Right kidney (tissue), 1 donor: ENCODE data around the gene EPB41L2.

Experiments used
- DNase-seq: peaks from one replicate; pipeline ENCODE4 v3.0.0-alpha.2; 2016

The EPB41L2 gene

DNA sequence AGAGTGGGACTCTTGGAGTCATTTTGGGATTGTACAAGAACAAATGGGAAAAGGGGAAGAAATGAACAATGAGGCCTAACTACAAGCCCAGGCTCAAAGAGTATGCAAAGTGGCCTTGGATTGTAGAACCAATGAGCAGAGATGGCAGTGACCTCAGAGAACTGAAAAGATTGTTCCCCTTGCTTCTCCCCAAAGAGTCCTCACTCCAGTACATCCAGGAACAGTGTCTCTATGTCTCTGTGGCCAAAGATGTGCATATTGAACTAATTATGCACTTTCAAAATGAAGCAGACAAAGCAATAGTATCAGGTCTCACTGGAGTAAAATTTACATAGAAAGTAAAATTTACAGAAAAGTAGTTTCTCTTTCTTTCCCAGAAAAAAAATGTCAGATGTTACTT lies 154.9 kb downstream of the EPB41L2 start:
- DNase-seq = no peak

DNA sequence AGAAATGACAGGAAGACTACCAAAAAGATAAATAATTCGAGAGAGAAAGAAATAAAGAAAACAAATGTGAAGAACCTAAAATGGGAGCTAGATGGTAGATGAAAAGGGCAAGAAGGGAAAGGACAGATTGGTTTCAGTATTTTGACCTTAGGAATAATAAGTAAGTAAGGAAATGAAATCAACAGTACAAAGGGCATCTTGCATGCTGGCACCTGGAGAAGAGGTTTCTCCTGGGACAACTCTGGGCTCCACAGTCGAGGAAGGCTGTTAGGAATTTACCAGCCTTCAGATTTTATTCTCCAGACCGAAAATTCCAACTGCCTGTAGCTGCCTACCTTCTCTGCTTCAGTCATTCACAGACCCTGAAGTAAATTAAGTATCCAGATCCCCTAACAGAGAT lies 155.4 kb downstream of the EPB41L2 start:
- no peak for DNase-seq

DNA sequence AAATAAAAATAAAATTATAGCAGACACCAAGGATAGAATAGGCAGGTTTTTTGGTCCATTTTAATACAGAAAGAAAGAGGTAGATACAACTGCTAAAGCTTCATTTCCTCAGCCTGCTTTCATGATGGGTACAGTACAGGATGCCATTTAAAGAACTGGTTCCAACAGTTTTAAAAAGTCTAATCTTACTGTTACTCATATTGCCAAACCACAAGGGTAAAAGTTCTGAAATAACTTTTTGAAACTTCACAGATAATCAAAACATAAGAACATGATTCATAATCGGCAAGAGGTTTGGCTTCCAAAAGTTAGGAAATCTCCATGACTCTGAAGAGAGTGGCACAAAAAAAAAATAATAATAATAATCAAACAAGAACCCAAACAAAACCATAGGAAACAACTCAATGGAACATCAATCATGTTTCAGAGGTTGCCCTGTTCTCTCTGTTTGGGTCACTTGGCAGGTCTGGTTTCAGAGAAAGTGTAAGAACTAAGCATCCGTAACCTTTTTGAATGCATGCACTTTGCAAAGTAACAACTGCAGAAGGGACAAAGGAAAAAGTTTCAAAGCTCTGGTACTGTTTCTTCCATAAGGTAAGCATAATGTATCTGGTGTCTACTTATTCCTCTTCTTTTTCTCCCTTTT lies 156.2 kb downstream of the EPB41L2 start:
- DNase-seq = no peak

DNA sequence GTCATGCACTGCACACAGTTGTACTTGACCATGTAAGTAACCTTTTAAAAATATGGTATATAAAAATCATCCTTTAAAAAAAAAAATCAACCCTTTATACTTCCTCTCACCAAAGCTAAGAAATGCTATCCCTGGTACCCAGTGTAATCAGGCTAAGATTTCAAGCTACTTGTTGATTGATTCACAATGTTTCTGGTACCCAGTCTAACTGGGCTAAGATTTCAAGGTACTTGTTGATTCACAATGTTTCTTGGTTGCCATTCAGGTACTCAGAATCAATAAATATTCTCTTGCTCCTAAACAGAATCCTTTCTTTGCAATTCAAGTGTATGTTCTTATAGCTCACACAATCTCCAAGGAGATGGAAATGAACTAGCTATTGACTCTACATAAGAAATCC lies 159.4 kb downstream of the EPB41L2 start:
- DNase-seq = no peak

DNA sequence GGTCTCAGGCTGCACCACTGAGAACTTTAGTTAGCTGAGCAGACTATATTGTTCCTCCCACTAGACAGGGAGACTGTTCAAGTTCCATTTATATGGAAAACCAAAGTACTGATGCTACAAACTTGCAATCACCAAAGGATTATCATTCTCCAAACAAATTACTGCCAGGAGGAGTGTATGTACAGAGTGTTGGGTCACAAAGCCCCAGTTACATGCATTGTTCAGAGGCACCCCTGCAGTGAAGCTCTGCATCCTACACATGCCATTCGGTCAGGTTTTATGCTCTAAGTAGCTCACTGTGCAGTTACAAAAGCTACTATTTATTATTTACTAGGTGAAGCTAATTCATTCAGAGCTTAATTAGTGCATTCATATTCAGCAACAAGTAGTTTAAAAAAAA lies 160.0 kb downstream of the EPB41L2 start:
- DNase-seq = no peak

DNA sequence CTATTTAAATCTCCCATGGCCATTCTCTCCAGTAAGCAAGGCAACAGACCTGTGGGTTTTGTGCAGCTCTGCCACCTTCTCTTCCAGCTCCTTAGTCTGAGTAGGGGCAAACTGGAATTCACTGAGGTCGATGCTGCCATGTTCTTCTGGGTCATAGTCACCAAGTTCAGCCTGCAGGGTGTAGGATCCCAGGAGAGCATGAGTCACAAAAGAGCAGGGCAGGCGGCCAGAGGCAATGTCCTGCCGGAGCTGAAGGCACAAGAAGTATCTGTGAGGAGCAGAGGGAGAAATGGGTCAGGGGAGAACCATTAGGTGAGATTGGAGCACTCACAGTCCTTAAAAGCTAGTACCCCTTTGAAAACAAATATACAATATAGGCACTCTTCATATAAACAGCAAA lies 162.1 kb downstream of the EPB41L2 start:
- no peak for DNase-seq

DNA sequence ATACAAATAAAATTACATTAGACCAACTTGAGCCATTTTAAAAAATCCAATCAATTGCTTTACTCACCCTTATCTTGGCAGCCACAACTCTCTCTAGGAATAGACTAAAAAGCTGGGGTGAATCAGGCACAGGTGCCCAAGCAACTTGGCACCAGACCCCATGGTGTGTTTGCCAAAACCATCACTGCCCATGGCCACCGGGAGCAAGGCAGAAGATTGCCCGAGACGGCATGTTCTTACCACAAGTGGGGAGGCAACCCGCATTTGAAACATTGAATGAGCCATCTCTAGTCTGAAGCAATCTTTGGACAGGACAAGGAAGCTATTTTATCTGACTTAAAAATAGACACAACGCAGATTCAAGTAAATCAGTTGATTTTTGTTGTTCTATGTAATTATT lies 166.8 kb downstream of the EPB41L2 start:
- DNase-seq = no peak

DNA sequence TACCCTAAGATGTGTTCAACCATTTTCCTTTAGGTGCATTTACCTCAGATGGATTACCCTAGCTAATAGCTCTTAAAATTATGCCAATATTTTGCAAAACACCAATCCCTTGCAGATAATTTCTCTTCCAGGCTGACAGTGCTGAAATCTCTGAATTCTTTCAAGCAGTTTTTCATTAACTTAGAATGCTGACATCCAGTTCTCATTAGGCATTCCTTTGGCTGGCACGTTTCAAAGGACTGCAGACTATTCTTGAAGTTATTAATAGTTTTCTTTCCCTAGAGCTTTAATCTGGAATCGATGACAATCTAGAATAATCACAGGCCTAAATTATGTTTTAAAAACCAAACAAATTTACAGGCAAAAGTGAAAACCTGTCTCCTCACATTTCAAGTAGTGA lies 167.5 kb downstream of the EPB41L2 start:
- DNase-seq = no peak

DNA sequence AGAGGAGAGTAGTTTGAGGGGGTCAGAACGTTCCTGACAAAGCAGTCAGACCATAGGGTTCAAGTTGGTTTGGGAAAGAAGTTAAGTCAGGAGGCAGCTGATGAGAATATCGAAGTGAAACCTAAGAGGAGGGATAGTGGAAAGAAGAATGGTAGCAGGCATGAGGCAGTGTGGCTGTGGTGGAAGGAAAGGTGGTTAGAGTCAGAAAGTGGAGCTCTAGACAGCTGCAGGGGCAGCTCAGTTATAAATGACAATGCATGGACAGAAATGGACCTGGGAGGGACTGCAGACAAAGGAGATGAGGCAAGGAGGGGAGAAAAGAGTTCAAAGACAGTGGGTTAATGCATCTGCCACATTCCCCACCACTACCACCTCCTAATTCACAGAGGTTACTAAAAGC lies 169.3 kb downstream of the EPB41L2 start:
- DNase-seq = no peak

DNA sequence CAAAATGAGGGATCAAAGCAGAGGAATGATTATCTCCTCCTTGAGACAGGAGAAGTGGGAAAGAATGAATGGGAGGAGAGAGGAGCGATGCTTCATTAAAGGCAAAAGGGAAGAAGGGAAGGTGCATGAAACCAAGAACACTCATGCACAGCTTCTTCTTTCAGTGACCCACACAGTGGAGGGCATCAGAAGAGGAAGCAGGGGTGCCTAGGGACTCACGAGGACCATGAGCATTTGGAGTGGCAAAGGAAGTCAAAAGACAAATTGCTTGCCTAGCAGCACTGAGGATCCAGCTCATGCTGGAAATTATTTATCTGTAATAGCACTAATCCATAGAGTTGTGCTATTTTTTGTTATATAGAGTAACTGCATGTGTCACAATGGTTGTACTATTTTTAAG lies 169.8 kb downstream of the EPB41L2 start:
- DNase-seq = no peak

DNA sequence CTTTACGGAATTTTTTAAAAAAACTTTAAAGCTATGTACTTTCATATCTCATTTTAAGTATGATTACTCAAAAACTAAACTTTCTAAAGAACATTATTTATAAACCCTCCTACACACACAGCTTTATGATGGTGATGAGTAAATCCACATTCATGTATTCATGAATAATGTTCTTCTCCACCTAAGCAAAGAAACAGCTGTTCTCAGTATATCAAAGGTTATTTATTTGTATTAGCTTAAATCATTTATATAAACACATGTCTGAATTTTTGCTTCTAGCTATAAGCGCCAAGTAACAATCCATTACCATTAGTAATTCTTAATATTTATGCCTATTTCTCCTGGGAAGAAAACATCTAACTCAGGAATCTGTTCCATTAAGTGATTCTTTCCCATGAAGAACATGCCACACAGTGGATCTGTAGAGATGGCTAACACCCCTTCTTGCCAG lies 172.5 kb downstream of the EPB41L2 start:
- no peak for DNase-seq

DNA sequence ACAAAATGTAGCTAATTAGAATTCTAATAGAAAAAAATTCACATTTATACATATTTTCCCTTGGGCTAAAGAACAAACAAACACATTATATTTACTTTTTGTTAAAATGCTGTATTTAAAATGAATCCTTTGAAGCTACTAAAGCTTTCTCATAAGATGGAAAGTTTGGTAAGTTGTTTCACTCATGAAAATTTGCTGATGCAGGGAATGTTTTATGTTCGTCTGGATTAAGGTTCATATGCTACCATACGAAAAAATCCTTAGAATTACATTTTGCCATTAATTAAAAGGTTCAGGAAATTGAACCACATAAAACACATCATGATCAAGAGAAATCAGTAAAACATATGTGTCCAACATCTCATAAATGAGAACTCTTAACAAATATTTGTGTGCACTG lies 173.6 kb downstream of the EPB41L2 start:
- DNase-seq = no peak

DNA sequence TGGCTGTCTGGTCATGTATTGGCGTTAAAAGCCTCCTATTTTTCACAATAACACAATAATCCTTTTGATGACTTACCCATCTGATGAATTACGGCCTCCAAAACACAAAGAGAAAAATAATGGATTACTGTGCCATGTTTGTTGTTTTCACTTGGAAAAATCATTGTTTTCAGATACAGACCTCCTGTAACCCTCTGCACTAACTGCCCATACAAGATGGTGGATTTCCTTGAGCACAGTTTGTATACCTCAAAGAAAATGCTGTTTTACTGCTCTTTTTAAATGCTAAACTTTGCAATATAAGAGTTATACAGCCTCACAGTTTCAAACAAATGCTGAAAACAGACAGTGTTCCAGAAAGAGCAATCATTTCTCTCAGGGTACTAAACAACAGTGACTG lies 174.8 kb downstream of the EPB41L2 start:
- DNase-seq = no peak

DNA sequence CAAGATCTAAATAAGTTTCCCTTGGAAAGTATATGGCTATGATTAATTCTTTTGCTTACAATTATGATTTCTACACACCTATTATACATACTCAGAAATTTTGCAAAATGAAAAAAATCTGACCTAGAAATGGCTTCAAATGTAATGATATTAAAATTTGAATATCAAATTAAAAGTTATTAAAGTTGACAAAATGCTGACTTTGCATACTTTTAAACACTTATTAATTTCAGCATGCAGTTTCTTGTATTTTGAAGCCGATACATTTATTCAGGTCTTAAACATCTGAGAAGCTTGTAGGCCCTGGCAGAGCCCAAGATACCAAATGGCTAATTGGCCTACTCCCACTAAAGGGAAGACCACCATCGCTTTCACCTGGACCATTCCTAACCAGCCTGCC lies 176.1 kb downstream of the EPB41L2 start:
- DNase-seq = no peak

DNA sequence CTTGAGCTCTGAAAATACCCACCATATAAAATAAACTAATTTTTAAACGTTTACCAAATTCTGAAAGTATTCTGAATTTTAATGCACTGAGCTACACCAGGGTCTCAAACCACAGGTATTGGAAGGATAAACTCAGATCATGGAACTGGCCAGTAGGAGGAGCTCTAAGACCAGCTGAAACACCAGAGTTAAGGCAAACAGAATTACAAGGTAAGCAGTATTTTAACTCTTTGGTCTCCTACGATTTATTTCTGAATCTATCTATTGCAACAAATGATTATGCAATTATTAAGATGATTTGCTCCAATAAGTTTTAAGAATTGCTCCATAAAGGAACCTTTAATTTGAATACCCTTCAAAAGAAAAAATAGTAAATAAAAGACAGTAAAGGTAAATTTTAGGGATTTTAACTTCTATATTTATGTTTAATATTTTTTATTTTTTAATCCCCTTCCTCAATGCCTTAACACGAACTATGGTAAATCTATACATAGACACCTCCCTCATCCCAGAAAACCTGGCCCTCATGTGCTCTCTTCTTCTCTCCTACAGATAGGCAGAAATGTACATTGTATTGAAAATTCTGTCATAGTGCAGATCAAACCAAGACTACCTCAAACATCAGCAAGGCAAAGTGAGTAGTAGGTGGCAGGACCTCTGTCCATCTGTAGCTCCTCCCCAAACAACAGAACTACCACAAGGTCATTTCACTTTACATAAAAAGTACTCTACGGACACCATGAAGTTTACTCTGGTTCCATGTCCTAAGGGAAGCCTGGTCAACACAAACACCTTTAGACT lies 177.5 kb downstream of the EPB41L2 start:
- no peak for DNase-seq

DNA sequence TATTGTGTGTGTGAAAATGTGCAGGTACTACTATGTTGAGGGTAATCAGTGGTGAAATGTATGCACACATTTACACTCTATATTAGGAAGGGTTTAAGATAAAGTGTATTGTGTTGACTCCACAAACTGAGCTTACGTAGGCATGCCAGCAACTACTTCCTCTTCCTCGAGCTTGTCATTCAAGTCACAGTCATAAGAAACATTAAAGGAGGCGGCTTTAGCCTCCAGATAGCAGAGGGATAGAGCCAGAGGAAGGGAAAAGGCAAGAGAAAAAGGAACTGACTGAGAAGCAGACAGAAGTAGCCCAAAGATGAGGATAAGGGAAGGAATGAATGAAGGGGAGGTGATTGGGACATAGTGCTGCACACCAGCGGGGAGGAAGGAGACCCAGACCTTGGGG lies 180.7 kb downstream of the EPB41L2 start:
- DNase-seq = no peak

DNA sequence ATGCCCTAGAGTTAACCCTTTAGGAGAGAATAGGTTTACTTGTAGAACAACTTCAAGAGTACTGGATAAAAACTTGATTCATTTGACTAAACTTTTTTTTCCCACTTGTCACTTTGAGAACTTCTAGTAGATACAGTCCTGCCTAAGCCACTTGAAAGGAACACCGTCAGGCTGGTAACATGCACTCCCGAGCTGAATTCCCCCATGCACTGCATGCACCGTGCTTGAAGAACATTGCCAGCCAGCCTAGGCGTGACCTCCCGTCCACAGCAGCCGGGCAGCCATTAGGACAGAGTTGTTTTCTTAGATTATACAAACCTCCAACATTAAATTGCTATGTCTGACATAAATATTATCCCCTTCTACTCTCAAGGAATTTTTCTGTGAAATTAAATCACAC lies 183.2 kb downstream of the EPB41L2 start:
- no peak for DNase-seq

DNA sequence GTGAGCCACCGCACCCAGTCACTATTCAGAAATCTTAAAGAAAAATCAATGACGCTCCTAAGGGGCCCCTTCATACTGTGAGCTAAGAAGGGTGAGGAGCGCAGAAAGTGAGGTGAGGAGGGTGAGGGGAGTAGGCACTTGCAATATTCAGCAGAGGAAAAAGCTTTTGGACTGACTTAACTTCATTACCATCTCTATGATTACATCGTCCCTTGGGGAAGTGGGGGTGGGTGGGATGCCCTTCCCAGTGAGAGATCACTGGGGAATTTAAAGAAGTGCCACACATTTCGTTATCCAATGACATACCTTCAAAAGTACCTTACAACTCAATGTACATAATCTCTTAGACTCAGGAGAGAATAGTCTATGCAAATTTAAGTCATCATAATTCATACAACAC lies 189.3 kb downstream of the EPB41L2 start:
- DNase-seq = no peak

DNA sequence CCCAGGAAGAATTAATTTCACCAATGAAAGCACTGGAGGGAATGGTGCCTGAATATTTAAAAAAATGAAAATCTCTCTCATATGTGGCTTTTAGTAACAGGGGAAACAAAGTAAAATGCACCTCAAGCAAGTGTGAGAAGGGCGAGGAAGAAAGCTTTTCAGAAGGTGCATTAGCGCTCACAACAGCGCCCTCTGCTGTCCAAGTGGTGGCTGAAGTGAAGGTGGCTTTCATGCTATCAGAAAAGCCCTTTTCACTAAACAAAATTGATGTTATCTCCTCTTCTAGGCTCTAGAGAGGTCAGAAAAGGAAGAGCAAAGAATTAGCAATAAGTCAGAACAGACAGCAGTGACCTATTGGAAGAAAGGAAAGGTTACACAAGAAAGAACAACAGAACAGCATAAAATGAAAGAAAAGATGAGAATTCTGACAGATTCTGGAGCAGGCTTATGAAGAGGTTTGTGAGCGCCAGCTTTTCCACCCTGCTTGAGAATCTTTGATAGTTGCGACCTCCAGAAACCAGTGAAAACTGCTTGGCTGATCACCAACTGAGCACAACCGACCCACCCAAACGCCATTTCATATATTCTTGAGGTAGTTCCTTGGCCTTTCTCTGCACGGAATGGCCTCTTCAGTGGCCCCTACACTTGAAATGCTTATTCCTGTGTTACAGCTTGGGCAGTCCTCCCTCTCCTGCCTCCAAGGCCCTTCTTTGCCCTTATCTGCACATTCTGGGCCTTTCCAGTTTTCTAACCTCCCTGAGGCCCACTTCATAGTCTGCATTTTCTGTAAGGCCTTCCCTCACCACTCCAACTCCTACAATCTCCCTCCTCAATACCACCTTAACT lies 190.6 kb downstream of the EPB41L2 start:
- peak; percentile 25 for DNase-seq

DNA sequence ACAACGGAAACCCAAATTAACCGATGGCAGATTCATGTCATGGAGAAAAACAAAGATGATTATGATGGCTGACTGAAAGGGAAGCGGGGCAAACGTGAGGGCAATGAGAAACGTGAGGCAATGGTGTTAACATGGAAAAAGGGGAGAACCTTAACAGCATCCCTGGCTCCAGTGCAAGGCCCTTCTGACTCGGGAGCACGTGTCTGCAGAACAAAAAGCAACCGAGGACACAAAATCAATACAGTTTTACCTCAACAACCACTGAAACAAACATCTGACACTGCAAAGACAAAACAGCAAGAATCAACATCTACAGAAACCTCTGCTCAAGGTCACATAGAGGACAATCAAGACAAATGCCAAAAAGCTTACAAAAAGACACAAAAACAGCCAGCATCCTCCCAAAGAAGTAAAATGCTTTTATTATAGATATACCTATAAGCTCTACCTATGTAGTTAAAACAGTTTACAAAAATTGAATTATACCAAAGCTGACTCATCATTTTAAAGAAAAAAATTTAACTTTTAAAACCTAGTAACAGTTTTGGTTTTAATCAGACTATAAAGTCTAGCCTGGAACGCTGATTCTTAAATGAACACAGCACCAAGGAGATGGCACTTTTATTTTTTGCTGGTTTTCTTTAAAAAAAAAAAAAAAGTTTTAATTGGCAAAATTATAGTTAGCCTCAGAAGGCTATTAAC lies 192.7 kb downstream of the EPB41L2 start:
- no peak for DNase-seq

DNA sequence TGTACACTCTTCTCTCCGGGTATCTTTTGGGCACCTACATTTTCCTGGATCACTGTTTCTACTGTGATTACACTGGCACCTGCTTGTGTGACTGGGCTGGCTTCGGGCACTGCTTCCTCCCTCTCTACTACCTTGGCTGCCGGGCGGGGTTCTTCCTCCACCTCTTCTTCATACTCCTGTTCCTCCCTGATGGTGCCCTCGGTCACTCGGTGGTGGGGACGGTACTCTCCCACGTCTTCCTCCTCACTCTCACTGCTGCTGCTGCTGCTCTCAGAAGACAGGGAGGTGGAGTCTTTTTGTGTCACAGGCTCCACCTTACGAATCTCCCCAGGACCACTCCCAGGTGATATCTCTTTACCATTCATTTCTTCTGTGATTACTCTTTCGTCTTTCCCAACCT lies 193.4 kb downstream of the EPB41L2 start:
- DNase-seq = no peak

DNA sequence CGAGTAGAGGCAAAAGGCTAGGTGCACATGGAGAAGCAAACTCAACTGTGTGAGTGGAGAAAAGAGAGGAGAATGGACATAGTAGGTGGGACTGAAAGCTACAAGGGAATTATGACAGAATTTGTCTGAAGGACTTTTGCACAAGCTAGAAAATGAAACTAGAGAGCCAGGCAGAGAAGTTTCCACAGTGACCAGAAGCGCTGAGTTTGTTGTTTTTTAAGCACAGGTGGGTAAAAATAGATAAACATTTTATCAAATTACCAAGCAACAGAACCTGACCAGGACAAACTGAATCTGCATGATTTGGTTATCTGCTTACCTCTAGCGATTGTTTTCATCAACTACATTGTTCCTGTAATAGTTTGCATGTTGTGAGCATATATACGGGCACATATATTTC lies 197.3 kb downstream of the EPB41L2 start:
- DNase-seq = no peak

DNA sequence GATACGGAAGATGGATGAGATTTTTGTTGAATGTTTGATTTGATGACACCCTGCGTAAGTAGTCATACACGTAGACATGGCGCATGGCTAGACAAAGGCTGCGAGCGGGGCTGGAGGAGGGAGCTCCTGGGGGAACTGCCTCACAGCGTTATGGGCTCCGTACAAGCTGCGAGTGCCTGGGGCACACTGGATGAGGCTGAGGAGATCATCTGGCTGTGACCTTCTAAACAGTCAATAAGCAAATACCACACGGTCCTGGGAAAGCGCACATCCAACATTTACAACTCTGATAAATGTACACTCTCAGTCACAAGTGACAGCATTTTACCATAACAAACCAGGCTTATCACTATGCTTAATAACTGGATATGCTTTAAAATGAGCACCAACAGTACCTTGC lies 198.7 kb downstream of the EPB41L2 start:
- DNase-seq = no peak
